Subcutaneous abdominal adipose tissue (tissue), 5 donors: ENCODE measurements around the gene ACTR1A.
A peak's percentile ranks its signal among the peaks of the same experiment; 100 is the strongest.

Source experiments
- H3K27ac ChIP-seq: one replicate; pipeline ENCODE4 v1.7.0; 2013; ENCODE audit warnings: low read depth, mild to moderate bottlenecking, inconsistent platforms, low read length, moderate library complexity
- H3K27me3 ChIP-seq, 5 donors: one replicate each; pipeline ENCODE4 v1.7.0; 2013; ENCODE audit warnings: low read length in 5 of 5, inconsistent platforms in 1 of 5; ENCODE audit not compliant: control insufficient read depth in 5 of 5, insufficient read depth in 4 of 5
- H3K36me3 ChIP-seq, 5 donors: one replicate each; pipeline ENCODE4 v1.7.0; 2013; ENCODE audit warnings: low read length in 5 of 5; ENCODE audit not compliant: control insufficient read depth in 5 of 5, insufficient read depth in 5 of 5
- H3K4me1 ChIP-seq, 5 donors: one replicate each; pipeline ENCODE4 v1.7.0; 2013; ENCODE audit warnings: low read length in 5 of 5, mild to moderate bottlenecking in 3 of 5, moderate library complexity in 1 of 5; ENCODE audit not compliant: control insufficient read depth in 5 of 5, insufficient read depth in 5 of 5
- H3K4me3 ChIP-seq, 5 donors: one replicate each; pipeline ENCODE4 v1.7.0; 2013; ENCODE audit warnings: low read length in 5 of 5, low read depth in 1 of 5
- H3K9ac ChIP-seq, 5 donors: one replicate each; pipeline ENCODE4 v1.7.0; 2013; ENCODE audit warnings: low read length in 5 of 5, mild to moderate bottlenecking in 4 of 5, moderate library complexity in 3 of 5
- H3K9me3 ChIP-seq, 5 donors: one replicate each; pipeline ENCODE4 v1.7.0; 2013; ENCODE audit warnings: low read length in 5 of 5; ENCODE audit not compliant: control insufficient read depth in 5 of 5
- donor health status: healthy.
- donor health status: healthy.
- donor health status: healthy.
- donor health status: healthy.
- donor health status: healthy.

The ACTR1A gene

DNA sequence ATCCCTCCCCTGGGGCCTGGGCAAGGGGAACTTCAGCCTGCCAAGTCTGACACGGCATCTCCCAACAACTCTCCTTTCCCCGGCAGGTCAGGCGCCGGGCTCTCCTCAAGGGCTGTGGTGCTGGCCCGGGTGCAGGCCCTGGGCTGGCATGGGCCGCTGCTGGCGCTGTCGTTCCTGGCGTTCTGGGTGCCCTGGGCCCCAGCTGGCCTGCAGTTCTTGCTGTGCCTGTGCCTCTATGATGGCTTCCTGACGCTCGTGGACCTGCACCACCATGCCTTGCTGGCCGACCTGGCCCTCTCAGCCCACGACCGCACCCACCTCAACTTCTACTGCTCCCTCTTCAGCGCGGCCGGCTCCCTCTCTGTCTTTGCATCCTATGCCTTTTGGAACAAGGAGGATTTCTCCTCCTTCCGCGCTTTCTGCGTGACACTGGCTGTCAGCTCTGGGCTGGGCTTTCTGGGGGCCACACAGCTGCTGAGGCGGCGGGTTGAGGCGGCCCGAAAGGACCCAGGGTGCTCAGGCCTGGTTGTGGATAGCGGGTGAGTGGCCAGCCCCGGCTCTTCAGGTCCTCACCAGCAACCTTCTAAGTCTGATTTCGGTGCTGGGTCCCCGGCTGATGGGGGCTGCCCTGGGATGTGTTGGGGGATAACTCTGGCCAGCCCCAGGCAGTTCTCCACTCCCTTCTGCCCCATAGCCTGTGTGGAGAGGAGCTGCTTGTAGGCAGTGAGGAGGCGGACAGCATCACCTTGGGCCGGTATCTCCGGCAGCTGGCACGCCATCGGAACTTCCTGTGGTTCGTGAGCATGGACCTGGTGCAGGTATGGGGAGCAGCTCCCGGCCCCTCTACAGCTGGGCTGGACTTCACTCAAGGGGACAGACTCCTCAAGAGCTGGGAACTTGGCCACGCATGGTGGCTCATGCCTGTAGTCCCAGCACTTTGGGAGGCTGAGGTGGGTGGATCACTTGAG, 31.6 kb downstream of the ACTR1A start:
- Histone ChIP-seq H3K36me3 (peaks cover 0 to 5% (median 0%) of the 10 kb centered on the region in 5 donors), H3K9ac (no peak overlapping the region), H3K9me3 (no peaks in the 10 kb centered on the region), H3K27ac (no peak overlapping the region), H3K4me1 (peaks cover 0 to 10% (median 4%) of the 10 kb centered on the region in 5 donors), H3K4me3 (no peak overlapping the region), H3K27me3 (no peaks in the 10 kb centered on the region)

GRCh38 chr10:102468683-102469082, 33.8 kb downstream of the ACTR1A start:
- H3K27me3 ChIP-seq, result no peaks in the 10 kb centered on the region
- peaks cover 0 to 2% (median 0%) of the 10 kb centered on the region in 5 donors for H3K36me3 ChIP-seq
- no peaks in the 10 kb centered on the region for H3K9me3 ChIP-seq
- no peak overlapping the region for H3K9ac ChIP-seq
- no peak overlapping the region for H3K4me3 ChIP-seq
- H3K4me1 ChIP-seq, result peaks cover 0 to 10% (median 4%) of the 10 kb centered on the region in 5 donors
- no peak overlapping the region for H3K27ac ChIP-seq

GRCh38 chr10:102467971-102468438, 34.5 kb downstream of the ACTR1A start:
- no peaks in the 10 kb centered on the region for H3K9me3 ChIP-seq
- no peaks in the 10 kb centered on the region for H3K36me3 ChIP-seq
- H3K4me3 ChIP-seq, result no peak overlapping the region
- no peaks in the 10 kb centered on the region for H3K27me3 ChIP-seq
- H3K4me1 ChIP-seq, result peaks cover 0 to 16% (median 6%) of the 10 kb centered on the region in 5 donors
- H3K27ac ChIP-seq, result no peak overlapping the region
- H3K9ac ChIP-seq, result no peak overlapping the region

DNA sequence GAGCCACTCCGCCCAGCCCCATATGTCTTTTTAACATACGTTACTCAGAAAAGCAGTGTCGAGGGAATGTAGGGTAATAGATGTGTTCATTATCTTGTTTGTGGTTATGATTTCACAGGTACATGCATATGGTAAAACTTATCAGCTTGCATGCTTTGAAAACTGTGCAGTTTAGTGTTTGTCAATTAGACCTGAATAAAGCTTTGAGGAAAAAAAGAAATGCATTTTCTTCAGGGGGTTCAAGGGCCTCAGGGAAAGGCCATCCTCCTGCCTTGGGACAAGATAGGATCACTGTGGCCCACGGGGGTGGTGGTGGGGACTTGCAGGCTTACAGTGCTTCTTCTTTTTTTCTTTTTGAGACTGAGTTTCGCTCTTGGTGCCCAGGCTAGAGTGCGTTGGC, 35.2 kb downstream of the ACTR1A start:
- H3K4me3 ChIP-seq, result no peak overlapping the region
- no peak overlapping the region for H3K9ac ChIP-seq
- no peaks in the 10 kb centered on the region for H3K36me3 ChIP-seq
- H3K27ac ChIP-seq, result no peak overlapping the region
- no peaks in the 10 kb centered on the region for H3K9me3 ChIP-seq
- H3K4me1 ChIP-seq, result peaks cover 0 to 23% (median 12%) of the 10 kb centered on the region in 5 donors
- H3K27me3 ChIP-seq, result no peaks in the 10 kb centered on the region

- H3K9ac ChIP-seq, result no peak overlapping the region
- H3K4me3 ChIP-seq, result no peak overlapping the region
- H3K4me1 ChIP-seq, result peaks cover 0 to 40% (median 27%) of the 10 kb centered on the region in 5 donors
- no peaks in the 10 kb centered on the region for H3K36me3 ChIP-seq
- no peak overlapping the region for H3K27ac ChIP-seq
- H3K9me3 ChIP-seq, result no peaks in the 10 kb centered on the region
- no peaks in the 10 kb centered on the region for H3K27me3 ChIP-seq
Observed at GRCh38 chr10:102465466-102465865, 37.0 kb downstream of the ACTR1A start.

GRCh38 chr10:102463983-102464382, 38.5 kb downstream of the ACTR1A start:
- peaks cover 0 to 40% (median 27%) of the 10 kb centered on the region in 5 donors for H3K4me1 ChIP-seq
- H3K27me3 ChIP-seq, result no peaks in the 10 kb centered on the region
- no peaks in the 10 kb centered on the region for H3K36me3 ChIP-seq
- H3K4me3 ChIP-seq, result no peak overlapping the region
- H3K27ac ChIP-seq, result no peak overlapping the region
- H3K9ac ChIP-seq, result no peak overlapping the region
- no peaks in the 10 kb centered on the region for H3K9me3 ChIP-seq

- peak overlapping the region in 1 of 5 donors; percentile 35 for H3K4me3 ChIP-seq
Observed at GRCh38 chr10:102462512-102463054, 39.9 kb downstream of the ACTR1A start.

DNA sequence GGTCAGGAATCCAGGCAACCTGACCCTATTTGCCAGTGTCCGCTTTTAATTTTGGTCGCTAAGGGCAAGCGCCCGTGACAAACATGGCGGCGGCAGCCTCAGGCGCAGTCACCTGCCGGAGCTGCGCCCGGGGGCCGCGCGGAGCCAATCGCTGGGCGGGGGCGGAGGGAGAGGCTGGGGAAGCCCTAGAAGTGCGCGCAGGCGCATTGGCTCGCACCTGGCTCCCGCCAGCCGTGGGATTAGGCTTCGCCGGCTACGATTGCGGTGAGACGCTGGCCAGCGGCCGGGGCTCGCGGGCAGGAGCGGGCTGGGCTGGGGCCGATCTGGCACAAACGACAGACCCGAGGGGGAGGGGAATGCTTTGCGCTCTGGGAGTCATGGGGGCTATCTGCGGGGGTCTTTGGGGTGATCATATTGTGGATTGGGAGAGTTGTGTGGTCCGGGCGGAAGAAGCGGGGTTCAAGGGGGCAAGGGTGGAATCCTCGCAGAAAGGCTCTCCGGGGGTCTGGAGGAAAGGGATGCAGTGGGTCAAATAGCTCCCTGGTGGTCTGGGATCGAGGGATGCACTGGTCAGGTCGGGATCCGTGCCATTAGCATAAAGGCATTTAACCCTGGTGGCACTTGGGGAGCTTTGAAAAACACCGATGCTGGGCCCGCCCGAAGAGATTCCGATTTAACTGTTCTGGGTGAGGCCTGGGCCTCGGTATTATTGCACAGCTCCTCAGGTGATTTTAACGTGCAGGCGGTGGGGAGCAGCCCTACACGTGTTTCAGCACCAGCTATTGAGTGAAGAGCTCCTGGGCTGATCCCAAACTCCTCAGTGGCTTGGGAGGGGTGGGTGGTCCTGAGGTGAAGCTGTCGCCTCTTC, 41.1 kb downstream of the ACTR1A start:
- Histone ChIP-seq H3K4me1 (peaks cover 0 to 29% (median 23%) of the 10 kb centered on the region in 5 donors), H3K27me3 (no peaks in the 10 kb centered on the region), H3K9ac (peak overlapping the region in 4 of 5 donors; percentile 56 to 79 (median 62)), H3K9me3 (no peaks in the 10 kb centered on the region), H3K27ac (no peak overlapping the region), H3K36me3 (no peaks in the 10 kb centered on the region), H3K4me3 (peak overlapping the region; percentile 63 to 80 (median 75))

More at GRCh38 chr10:102462512-102463054, 39.9 kb downstream of the ACTR1A start:
- Histone ChIP-seq H3K9ac (peak overlapping the region in 1 of 5 donors; percentile 68), H3K9me3 (no peaks in the 10 kb centered on the region), H3K36me3 (no peaks in the 10 kb centered on the region), H3K27ac (no peak overlapping the region), H3K27me3 (no peaks in the 10 kb centered on the region), H3K4me1 (peaks cover 0 to 29% (median 23%) of the 10 kb centered on the region in 5 donors)

DNA sequence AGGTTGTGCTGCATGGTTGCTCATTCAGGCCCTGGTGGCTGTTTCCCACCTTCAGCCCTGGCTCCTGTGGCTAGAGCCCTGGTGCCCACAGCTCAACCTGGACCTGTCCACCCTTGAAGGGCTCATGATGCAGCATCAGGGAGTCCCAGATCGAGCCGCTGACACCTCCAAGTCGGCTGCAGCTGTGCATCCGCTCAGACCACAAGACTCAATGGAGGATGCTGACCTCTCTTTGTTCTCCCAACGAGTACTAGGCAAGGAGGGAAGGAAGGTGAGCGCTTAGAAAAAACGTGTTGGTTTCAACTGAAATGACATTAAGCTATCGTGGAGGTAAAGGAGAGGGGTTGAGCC, 41.7 kb downstream of the ACTR1A start:
- Histone ChIP-seq H3K36me3 (no peaks in the 10 kb centered on the region), H3K9me3 (no peaks in the 10 kb centered on the region), H3K4me3 (peak overlapping the region; percentile 63 to 80 (median 75)), H3K27ac (no peak overlapping the region), H3K4me1 (peaks cover 0 to 29% (median 23%) of the 10 kb centered on the region in 5 donors), H3K9ac (peak overlapping the region in 4 of 5 donors; percentile 56 to 79 (median 62)), H3K27me3 (no peaks in the 10 kb centered on the region)
